Fibroblast of villous mesenchyme (primary cell): Measurements from ENCODE around the gene KCTD18. TPM values are rescaled to one million over a fixed set of nuclear protein-coding genes. Genes with fewer than 3 reads are reported as not detected.

ENCODE experiments used
- DNase-seq: peaks from one replicate; pipeline ENCODE4 v3.0.0-alpha.2; 2010; ENCODE audit warnings: low read depth
- H3K4me3 ChIP-seq: 2 replicates; pipeline ENCODE4 v1.5.1; 2011; ENCODE audit warnings: low read depth, mild to moderate bottlenecking, low read length
- CTCF ChIP-seq: IDR thresholded peaks from 2 replicates; pipeline ENCODE4 v1.5.1; 2012; ENCODE audit warnings: low read depth, mild to moderate bottlenecking, low read length; ENCODE audit not compliant: insufficient read depth
- total RNA-seq: library from RNA; depleted of rRNA; stranded (reverse); fragments of >200 nt; gene quantifications from 2 replicates; pipeline ENCODE4 v1.2.3, GENCODE V29; 2012

Gene KCTD18
- total RNA-seq, 1 donor, result 16.4 TPM

GRCh38 chr2:200459101-200459500, 50.8 kb downstream of the KCTD18 start:
- no peak overlapping the region for H3K4me3 ChIP-seq
- no peak for TF ChIP-seq CTCF
- no peak for DNase-seq

GRCh38 chr2:200456567-200456966, 53.3 kb downstream of the KCTD18 start:
- no peak overlapping the region for H3K4me3 ChIP-seq
- TF ChIP-seq CTCF, result no peak

DNA sequence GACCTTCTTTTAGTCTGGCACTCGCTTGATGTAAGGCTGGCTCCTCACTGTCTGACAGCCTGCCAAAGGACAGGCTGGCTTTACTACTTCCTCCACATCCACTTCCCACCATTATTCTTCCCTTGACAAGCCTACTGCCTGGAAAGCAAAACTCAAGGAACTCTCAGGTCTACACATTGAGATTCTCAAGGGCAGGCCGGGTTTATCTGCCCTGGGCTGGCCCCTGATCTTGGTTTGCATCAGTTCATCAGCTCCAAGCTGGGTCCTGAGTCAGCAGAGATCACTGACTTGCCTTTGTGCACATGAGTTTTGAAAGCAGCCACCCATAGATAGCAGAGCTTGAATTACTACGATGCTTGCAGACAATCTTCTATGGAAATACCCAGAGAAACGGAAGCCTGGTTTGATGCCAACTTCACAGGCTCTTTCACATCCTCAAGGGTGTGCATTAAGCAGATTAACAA, 53.9 kb downstream of the KCTD18 start:
- no peak overlapping the region for H3K4me3 ChIP-seq
- peak; percentile 21 for DNase-seq
- TF ChIP-seq CTCF, result no peak

More at GRCh38 chr2:200456567-200456966, 53.3 kb downstream of the KCTD18 start:
- no peak for DNase-seq

DNA sequence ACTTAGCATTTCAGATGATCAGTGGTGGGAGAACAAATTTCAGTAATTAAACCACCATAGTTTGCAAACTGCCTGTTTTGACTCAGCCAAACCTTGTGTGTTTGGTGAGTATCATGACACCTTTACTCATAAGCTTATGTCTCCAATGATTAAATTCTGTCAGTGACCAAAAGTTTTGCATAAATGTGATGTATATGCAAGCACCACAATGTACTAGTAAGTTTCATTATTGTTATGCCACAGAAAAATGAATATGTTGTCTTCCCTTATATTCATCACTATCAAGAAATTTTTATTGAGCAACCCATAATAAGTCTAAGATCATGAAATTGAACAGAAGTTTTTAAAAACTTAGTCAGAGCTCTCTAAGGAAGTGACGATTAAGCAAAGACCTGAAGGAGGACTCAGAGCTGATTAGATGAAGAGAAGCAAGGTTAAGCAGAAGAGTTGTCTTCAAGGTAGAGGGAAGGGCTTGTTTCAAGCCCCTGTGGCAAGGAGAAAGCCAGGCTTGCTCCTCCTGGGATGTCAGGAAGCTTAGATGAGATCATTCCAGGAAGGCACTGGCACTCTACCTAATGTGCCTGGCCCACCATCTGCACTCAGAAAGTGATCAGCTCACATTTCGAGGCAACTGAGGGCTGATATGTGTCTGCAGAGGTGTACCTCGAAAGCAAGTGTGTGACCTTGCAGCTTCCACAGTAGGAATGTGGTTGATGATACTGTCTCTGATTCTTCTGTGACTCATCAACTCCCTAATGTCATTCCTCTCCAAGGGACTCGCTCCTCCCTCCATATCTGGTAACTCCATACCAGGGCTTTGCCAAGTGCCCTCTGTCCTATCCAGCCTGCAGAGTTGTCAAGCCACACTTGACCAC, 54.7 kb downstream of the KCTD18 start:
- H3K4me3 ChIP-seq, result no peak overlapping the region
- TF ChIP-seq CTCF, result no peak
- peak; percentile 28 for DNase-seq

GRCh38 chr2:200453853-200454534, 55.9 kb downstream of the KCTD18 start:
- no peak for TF ChIP-seq CTCF
- H3K4me3 ChIP-seq, result no peak overlapping the region
- DNase-seq, result no peak

DNA sequence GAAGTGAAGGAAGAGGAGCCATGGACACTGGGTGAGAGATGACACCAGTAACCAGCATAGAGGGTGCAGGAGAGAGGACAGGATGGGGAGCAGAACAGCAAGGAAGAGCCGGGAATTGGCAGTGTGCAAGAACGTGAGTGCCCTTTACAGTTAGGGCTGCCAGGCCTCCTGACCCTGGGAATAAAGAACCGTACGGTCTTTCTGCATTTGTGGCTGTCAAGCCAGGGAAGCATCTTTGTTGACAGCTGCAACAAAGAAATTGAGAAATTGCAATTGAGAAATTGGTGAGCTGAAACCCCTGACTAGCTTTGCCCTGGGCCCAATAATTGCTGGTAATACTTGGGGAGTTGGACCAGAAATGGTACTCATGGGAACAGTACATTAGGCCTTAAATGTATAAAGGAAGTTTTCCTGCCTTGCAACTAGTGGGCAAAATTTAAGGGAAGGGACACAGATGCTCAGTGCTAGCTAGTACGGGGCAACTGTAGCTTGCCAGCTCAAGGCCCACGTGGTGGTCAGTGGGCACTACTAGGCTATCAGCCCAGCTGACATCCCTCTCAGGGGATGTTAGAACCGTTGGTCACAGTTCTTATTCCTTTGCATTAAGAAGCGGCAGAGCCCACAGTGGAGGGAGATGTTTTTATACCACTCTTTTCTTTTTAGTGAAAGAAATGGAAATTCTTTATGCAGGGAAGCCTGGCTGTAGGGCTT, 56.6 kb downstream of the KCTD18 start:
- no peak for DNase-seq
- TF ChIP-seq CTCF, result no peak

More for the DNA sequence above, 56.6 kb downstream of the KCTD18 start:
- no peak overlapping the region for H3K4me3 ChIP-seq
